NT2/D1 (cell line): ENCODE results near the gene TMEM243.

Experiments
- SUZ12 ChIP-seq: IDR thresholded peaks from 2 replicates; pipeline ENCODE4 v1.6.1; 2011; ENCODE audit not compliant: insufficient read length, insufficient read depth; ENCODE audit errors: extremely low read depth
- YY1 ChIP-seq: IDR thresholded peaks from 2 replicates; pipeline ENCODE4 v1.6.1; 2011; ENCODE audit not compliant: insufficient read length, insufficient read depth

GRCh38 chr7:87154569-87154968 is 65.0 kb downstream of the TMEM243 start:
- TF ChIP-seq SUZ12: no peak
- no peak for TF ChIP-seq YY1
